DOHH2 (cell line): Measurements from ENCODE around the gene KLHDC4.

Experiments
- EZH2phosphoT487 ChIP-seq: fragments of 200-600 bp; sonication (generic); IDR thresholded peaks from 2 replicates; pipeline ENCODE4 v1.6.1; 2017; ENCODE audit warnings: borderline replicate concordance, mild to moderate bottlenecking, antibody characterized with exemption, low read length, moderate library complexity, mixed read lengths
- TF ChIP-seq, protein P1 (sequence below): fragments of 200-600 bp; sonication (generic); IDR thresholded peaks from one replicate; pipeline ENCODE4 v1.5.1; 2014; ENCODE audit warnings: antibody characterized with exemption, mild to moderate bottlenecking, low read depth, low read length; ENCODE audit not compliant: poor library complexity, severe bottlenecking

DNA sequence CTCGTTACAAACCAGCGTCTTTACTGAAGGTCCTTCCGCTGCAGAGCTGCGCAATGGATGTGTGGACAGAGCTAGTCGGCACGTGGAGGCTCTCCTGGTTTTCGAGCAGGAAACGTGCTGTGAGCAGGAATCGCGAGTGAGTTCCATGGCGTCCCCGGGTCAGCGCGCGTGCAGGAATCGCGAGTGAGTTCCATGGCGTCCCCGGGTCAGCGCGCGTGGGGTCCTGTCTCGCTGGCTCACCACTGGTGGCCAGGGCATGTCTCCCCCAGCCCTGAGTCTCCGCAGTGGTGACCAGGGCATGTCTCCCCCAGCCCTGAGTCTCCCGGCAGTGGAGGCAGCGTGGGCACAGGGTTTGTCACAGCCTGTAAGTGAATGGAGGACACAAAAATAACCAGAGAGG is 62.7 kb downstream of the KLHDC4 start:
- TF ChIP-seq, protein P1, sequence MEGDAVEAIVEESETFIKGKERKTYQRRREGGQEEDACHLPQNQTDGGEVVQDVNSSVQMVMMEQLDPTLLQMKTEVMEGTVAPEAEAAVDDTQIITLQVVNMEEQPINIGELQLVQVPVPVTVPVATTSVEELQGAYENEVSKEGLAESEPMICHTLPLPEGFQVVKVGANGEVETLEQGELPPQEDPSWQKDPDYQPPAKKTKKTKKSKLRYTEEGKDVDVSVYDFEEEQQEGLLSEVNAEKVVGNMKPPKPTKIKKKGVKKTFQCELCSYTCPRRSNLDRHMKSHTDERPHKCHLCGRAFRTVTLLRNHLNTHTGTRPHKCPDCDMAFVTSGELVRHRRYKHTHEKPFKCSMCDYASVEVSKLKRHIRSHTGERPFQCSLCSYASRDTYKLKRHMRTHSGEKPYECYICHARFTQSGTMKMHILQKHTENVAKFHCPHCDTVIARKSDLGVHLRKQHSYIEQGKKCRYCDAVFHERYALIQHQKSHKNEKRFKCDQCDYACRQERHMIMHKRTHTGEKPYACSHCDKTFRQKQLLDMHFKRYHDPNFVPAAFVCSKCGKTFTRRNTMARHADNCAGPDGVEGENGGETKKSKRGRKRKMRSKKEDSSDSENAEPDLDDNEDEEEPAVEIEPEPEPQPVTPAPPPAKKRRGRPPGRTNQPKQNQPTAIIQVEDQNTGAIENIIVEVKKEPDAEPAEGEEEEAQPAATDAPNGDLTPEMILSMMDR = no peak
- TF ChIP-seq EZH2phosphoT487 = no peak
